Endothelial cell of umbilical vein (primary cell): ENCODE measurements around the gene C12orf76. TPM values are rescaled to one million over a fixed set of nuclear protein-coding genes. Genes with fewer than 3 reads are reported as not detected.

Experiments
- BruUV-seq: library from RNA; stranded (reverse); fragments of 400-500 nt; replicated peaks from 2 replicates; lab custom pipeline; 2021; lab: Mats Ljungman, UMichigan
- CTCF ChIA-PET: fragments of 300-600, 350-600 bp; sonication (Branson Sonifier 250); formaldehyde crosslinking; loops from one replicate; lab custom pipeline; 2021; ENCODE audit warnings: antibody characterized with exemption, inconsistent platforms; lab: Charles Lee
- POLR2A ChIA-PET: fragments of 300-600, 350-600 bp; sonication (Branson Sonifier 250); formaldehyde crosslinking; loops from one replicate; lab custom pipeline; 2021; ENCODE audit warnings: antibody characterized with exemption, inconsistent platforms; lab: Charles Lee
- DNase-seq: peaks from one replicate; pipeline ENCODE4 v3.0.0-alpha.2; 2011; ENCODE audit warnings: low read depth, low spot score
- FAIRE-seq: peaks from 2 replicates; lab custom pipeline; 2011; peaks lifted over from hg19 to GRCh38; lab: Jason Lieb, UNC
- H2AFZ ChIP-seq: 2 replicates; pipeline ENCODE4 v1.6.0; 2012; ENCODE audit warnings: low read depth, low read length, control low read depth, inconsistent platforms
- H3K27ac ChIP-seq: 2 replicates; pipeline ENCODE4 v1.5.1; 2011; ENCODE audit warnings: low read depth, mild to moderate bottlenecking, control low read depth, low read length, moderate library complexity; ENCODE audit not compliant: insufficient read depth
- H3K27me3 ChIP-seq, 2 experiments: 2 replicates each; pipeline versions ENCODE4 v1.6.0 to v1.6.1; 2011; ENCODE audit warnings: low read length in 2 of 2, mixed read lengths in 1 of 2; ENCODE audit not compliant: control insufficient read depth in 2 of 2, insufficient read depth in 2 of 2
- H3K36me3 ChIP-seq, 2 experiments: 2 replicates in 1 of 2; 3 replicates in 1 of 2; pipeline ENCODE4 v1.5.1; 2011; ENCODE audit warnings: low read length in 2 of 2, mild to moderate bottlenecking in 1 of 2, moderate library complexity in 1 of 2; ENCODE audit not compliant: control insufficient read depth in 2 of 2, insufficient read depth in 2 of 2; ENCODE audit errors: extremely low read depth in 1 of 2
- H3K4me1 ChIP-seq: 3 replicates; pipeline ENCODE4 v1.5.1; 2011; ENCODE audit warnings: mild to moderate bottlenecking, low read length; ENCODE audit not compliant: control insufficient read depth, insufficient read depth; ENCODE audit errors: extremely low read depth
- H3K4me2 ChIP-seq: 2 replicates; pipeline ENCODE4 v1.6.1; 2011; ENCODE audit warnings: low read length, control low read depth, mixed read lengths; ENCODE audit not compliant: insufficient read depth
- H3K4me3 ChIP-seq, 3 experiments: fragments of 200-600 bp in 1 of 3; sonication (generic), shearing (Covaris generic) in 1 of 3; replicated peaks in 1 of 3; 2 replicates each; pipeline ENCODE4 v1.5.1; 2011 to 2016; ENCODE audit warnings: control low read depth in 3 of 3, low read length in 3 of 3, mild to moderate bottlenecking in 2 of 3, inconsistent platforms in 1 of 3, low read depth in 1 of 3, moderate library complexity in 1 of 3; ENCODE audit not compliant: insufficient read depth in 1 of 3
- H3K79me2 ChIP-seq: 2 replicates; pipeline ENCODE4 v1.6.0; 2012; ENCODE audit warnings: low read length, inconsistent platforms; ENCODE audit not compliant: control insufficient read depth, insufficient read depth
- H3K9ac ChIP-seq: replicated peaks from 2 replicates; pipeline ENCODE3; 2011; ENCODE audit warnings: low read length, control low read depth; ENCODE audit not compliant: insufficient read depth; ENCODE audit errors: extremely low read depth
- H3K9me1 ChIP-seq: replicated peaks from 3 replicates; pipeline ENCODE4 v1.6.0; 2011; ENCODE audit warnings: mild to moderate bottlenecking, low read length; ENCODE audit not compliant: control insufficient read depth, insufficient read depth; ENCODE audit errors: extremely low read depth
- H3K9me3 ChIP-seq: replicated peaks from 2 replicates; pipeline ENCODE4 v1.5.1; 2012; ENCODE audit warnings: low read length, inconsistent platforms; ENCODE audit not compliant: control insufficient read depth, insufficient read depth
- H4K20me1 ChIP-seq: replicated peaks from 2 replicates; pipeline ENCODE3; 2011; ENCODE audit warnings: mild to moderate bottlenecking, low read length; ENCODE audit not compliant: control insufficient read depth, insufficient read depth; ENCODE audit errors: extremely low read depth
- EZH2 ChIP-seq: IDR thresholded peaks from 2 replicates; pipeline ENCODE4 v1.6.1; 2012; ENCODE audit warnings: borderline replicate concordance, low read depth, mild to moderate bottlenecking, moderate library complexity, low read length, inconsistent platforms; ENCODE audit not compliant: severe bottlenecking
- FOS ChIP-seq: IDR thresholded peaks from 2 replicates; pipeline ENCODE4 v1.6.1; 2011; ENCODE audit warnings: mild to moderate bottlenecking, low read length, moderate library complexity, borderline replicate concordance; ENCODE audit not compliant: insufficient read depth
- GATA2 ChIP-seq: IDR thresholded peaks from 2 replicates; pipeline ENCODE4 v1.7.0; 2011; ENCODE audit warnings: low read depth, mild to moderate bottlenecking, moderate library complexity, mixed read lengths, low read length; ENCODE audit not compliant: insufficient read length, insufficient read depth
- JUN ChIP-seq: IDR thresholded peaks from 2 replicates; pipeline ENCODE4 v1.6.1; 2011; ENCODE audit warnings: borderline replicate concordance, low read depth; ENCODE audit not compliant: insufficient read length, insufficient read depth
- MYC ChIP-seq: IDR thresholded peaks from one replicate; pipeline ENCODE4 v1.6.1; 2011; ENCODE audit warnings: mild to moderate bottlenecking, low read depth, low read length
- POLR2A ChIP-seq: IDR thresholded peaks from 2 replicates; pipeline ENCODE4 v1.6.1; 2012; ENCODE audit warnings: low read depth, mild to moderate bottlenecking, control low read depth, low read length
- POLR2AphosphoS5 ChIP-seq: IDR thresholded peaks from 2 replicates; pipeline ENCODE4 v1.6.1; 2012; ENCODE audit warnings: low read depth, mild to moderate bottlenecking, control low read depth, low read length, moderate library complexity; ENCODE audit not compliant: insufficient read depth
- dilution Hi-C: fragments of 300-500 bp; cut with MboI; formaldehyde crosslinking; loops from one replicate; pipeline ENCODE4 v1.15.0; 2019; ENCODE audit warnings: low sequenced_read_pairs; ENCODE audit not compliant: extremely low pct_ligation_motif_present
- intact Hi-C: fragments of 100-400 bp; cut with micrococcal nuclease; formaldehyde crosslinking; loops from one replicate; pipeline ENCODE4 v1.10.0; 2022
- polyA plus RNA-seq, 4 experiments: library from polyadenylated mRNA; depleted of rRNA in 3 of 4; stranded (reverse) in 3 of 4; unstranded in 1 of 4; fragments of >200 nt; gene quantifications; 2 replicates each; pipeline versions ENCODE4 v1.2.1 to v1.2.3, GENCODE V29; 2011 to 2012; ENCODE audit warnings: missing spikeins in 1 of 4
- total RNA-seq: library from RNA; stranded (reverse); gene quantifications from 2 replicates; pipeline ENCODE4 v1.2.3, GENCODE V29; 2021
- TF ChIP-seq, protein P1 (sequence below): IDR thresholded peaks from 2 replicates; pipeline ENCODE4 v1.6.1; 2011; ENCODE audit not compliant: insufficient read depth, insufficient read length
- TF ChIP-seq, protein P2 (sequence below), 2 donors: IDR thresholded peaks; 1 replicate in 1 of 2; 2 replicates in 1 of 2; pipeline ENCODE4 v1.5.1; 2011; ENCODE audit warnings: low read length in 2 of 2, mild to moderate bottlenecking in 2 of 2, moderate library complexity in 2 of 2, control low read depth in 1 of 2, inconsistent platforms in 1 of 2, low read depth in 1 of 2; ENCODE audit not compliant: insufficient read depth in 1 of 2; ENCODE audit errors: extremely low read depth in 1 of 2

C12orf76 gene
- total and polyA plus RNA-seq, 2 donors (not counting 3 experiments of a cell fraction or from before 2014, with no cell fraction given) = 13.4 to 17.1 TPM

DNA sequence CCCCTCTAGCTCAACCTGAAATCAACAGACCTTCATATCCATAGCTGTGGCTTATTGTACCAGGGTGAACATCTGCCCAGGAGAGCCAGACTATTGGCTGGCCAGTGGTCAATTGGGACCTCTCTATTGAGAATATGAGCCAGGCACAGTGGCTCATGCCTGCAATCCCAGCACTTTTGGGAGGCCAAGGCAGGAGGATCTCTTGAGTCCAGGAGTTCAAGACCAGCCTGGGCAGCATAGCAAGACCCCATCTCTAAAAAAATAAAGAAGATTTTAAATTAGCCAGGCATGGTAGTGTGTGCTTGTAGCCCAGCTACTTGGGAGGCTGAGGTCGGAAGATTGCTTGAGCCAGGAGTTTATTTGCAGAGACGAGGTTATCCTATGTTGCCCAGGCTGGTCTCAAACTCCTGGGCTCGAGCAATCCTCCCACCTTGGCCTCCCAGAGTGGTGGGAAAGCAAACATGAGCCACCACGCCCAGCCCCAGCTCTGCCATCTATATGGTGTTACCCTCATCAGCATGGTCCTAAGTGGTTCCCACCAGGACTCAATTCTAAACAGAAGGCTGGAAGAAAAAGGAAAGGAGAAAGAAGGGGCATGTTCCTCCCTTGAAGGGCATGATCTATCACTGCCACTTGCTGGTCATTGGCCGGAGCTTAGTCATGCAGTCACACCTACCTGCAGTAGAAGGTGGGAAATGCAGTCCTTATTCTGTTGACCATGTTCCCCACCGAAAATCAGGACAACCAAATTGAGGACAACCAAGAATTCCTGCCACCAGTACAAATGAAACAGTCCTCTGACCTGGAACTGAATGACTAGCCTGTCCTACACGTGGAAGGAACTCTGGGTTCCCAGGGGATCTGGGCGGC is 42.2 kb upstream of the C12orf76 start:
- no peak for TF ChIP-seq EZH2
- TF ChIP-seq JUN = no peak
- TF ChIP-seq MYC = no peak
- TF ChIP-seq, protein P1, sequence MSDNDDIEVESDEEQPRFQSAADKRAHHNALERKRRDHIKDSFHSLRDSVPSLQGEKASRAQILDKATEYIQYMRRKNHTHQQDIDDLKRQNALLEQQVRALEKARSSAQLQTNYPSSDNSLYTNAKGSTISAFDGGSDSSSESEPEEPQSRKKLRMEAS = no peak
- no peak for TF ChIP-seq GATA2
- no peak for TF ChIP-seq POLR2A
- no peak for TF ChIP-seq POLR2AphosphoS5
- TF ChIP-seq, protein P2, sequence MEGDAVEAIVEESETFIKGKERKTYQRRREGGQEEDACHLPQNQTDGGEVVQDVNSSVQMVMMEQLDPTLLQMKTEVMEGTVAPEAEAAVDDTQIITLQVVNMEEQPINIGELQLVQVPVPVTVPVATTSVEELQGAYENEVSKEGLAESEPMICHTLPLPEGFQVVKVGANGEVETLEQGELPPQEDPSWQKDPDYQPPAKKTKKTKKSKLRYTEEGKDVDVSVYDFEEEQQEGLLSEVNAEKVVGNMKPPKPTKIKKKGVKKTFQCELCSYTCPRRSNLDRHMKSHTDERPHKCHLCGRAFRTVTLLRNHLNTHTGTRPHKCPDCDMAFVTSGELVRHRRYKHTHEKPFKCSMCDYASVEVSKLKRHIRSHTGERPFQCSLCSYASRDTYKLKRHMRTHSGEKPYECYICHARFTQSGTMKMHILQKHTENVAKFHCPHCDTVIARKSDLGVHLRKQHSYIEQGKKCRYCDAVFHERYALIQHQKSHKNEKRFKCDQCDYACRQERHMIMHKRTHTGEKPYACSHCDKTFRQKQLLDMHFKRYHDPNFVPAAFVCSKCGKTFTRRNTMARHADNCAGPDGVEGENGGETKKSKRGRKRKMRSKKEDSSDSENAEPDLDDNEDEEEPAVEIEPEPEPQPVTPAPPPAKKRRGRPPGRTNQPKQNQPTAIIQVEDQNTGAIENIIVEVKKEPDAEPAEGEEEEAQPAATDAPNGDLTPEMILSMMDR (IDR thresholded peaks at IDR 0.05; ENCODE audit: extremely low read depth in 1 of 2, insufficient read depth in 1 of 2, low read depth in 1 of 2, low read length in 2 of 2) = no peak
- TF ChIP-seq FOS = no peak
- dilution Hi-C loops = no loop called here
- no TSS peak for BruUV-seq
- no peaks in the 10 kb centered on the region for H3K9me1 ChIP-seq
- H3K9me3 ChIP-seq = no peaks in the 10 kb centered on the region
- H3K4me3 ChIP-seq = no peak overlapping the region
- no peaks in the 10 kb centered on the region for H3K4me1 ChIP-seq
- H2AFZ ChIP-seq = no peak overlapping the region
- no peak overlapping the region for H3K4me2 ChIP-seq
- intact Hi-C loops = no loop called here
- ChIA-PET POLR2A (no interaction called here), CTCF (interaction anchor here (1.2 to 2.4 kb wide), 3 partner anchors 9 to 39 kb away, joined by 3 to 8 read pairs (median 5); no protein-coding TSS in a partner anchor)
- H3K36me3 ChIP-seq = no peaks in the 10 kb centered on the region
- FAIRE-seq (no peak), DNase-seq (no peak)
- no peaks in the 10 kb centered on the region for H4K20me1 ChIP-seq
- H3K9ac ChIP-seq = no peak overlapping the region
- peaks cover 16 to 19% of the 10 kb centered on the region in 2 experiments for H3K27me3 ChIP-seq
- no peak overlapping the region for H3K27ac ChIP-seq
- H3K79me2 ChIP-seq = no peaks in the 10 kb centered on the region
